ENCODE data around the gene VPS13D. TPM values are rescaled to one million over a fixed set of nuclear protein-coding genes. Genes with fewer than 3 reads are reported as not detected.

The VPS13D gene
- total RNA-seq, 2 donors from 2014 or later = 54.3 to 56.0 TPM

DNA sequence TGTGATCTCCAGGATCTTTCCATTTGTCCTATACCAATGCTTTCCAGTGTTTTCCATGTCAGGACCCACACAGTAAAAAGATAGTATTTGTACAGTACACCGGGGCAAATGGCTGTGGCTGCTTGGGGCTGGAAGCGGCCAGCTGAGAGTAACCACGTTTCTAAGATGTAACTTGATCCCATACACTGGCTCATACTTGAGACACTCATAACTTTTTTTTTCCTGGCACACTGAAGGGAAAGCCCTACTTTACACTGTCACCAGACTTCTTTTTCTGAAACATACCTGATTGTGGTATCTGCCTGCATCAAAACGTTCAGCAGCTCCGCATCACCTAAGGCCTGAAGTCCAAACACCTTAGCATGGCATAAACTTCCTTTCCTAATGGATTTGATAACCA is 21.6 kb downstream of the VPS13D start:
- intact Hi-C loops (cut with DNase I) = no loop called here
- H3K27me3 ChIP-seq = no peaks in the 10 kb centered on the region
- no peak overlapping the region for H3K4me3 ChIP-seq
- no peaks in the 10 kb centered on the region for H3K4me1 ChIP-seq
- TF ChIP-seq, protein P1, sequence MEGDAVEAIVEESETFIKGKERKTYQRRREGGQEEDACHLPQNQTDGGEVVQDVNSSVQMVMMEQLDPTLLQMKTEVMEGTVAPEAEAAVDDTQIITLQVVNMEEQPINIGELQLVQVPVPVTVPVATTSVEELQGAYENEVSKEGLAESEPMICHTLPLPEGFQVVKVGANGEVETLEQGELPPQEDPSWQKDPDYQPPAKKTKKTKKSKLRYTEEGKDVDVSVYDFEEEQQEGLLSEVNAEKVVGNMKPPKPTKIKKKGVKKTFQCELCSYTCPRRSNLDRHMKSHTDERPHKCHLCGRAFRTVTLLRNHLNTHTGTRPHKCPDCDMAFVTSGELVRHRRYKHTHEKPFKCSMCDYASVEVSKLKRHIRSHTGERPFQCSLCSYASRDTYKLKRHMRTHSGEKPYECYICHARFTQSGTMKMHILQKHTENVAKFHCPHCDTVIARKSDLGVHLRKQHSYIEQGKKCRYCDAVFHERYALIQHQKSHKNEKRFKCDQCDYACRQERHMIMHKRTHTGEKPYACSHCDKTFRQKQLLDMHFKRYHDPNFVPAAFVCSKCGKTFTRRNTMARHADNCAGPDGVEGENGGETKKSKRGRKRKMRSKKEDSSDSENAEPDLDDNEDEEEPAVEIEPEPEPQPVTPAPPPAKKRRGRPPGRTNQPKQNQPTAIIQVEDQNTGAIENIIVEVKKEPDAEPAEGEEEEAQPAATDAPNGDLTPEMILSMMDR (IDR thresholded peaks at IDR 0.05) = no peak
- no peak for DNase-seq
- H3K9me3 ChIP-seq = no peaks in the 10 kb centered on the region
- H3K9ac ChIP-seq (ENCODE audit: low read depth in 2 of 2, low read length in 2 of 2) = no peak overlapping the region
- H3K27ac ChIP-seq = no peak overlapping the region
- H3K36me3 ChIP-seq = no peaks in the 10 kb centered on the region

DNA sequence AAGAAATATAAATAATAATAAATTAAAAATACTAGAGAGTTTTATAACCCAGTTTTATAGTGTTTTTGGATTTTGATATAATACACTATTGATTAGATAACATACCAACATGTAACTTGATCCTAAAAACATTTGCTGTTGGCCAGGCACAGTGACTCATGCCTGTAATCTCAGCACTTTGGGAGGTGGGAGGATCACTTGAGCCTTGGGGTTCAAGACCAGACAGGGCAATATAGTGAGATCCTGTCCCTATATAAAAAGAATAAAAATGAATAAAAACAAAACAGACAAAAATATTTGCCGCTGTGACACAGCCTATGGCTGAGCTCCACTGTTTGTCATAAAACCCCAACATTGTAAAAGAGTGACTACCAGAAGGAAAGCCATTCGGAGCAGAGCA is 26.1 kb downstream of the VPS13D start:
- TF ChIP-seq, protein P1 (IDR thresholded peaks at IDR 0.05) = no peak
- intact Hi-C loops (cut with DNase I) = no loop called here
- no peaks in the 10 kb centered on the region for H3K4me1 ChIP-seq
- H3K9ac ChIP-seq (ENCODE audit: low read depth in 2 of 2, low read length in 2 of 2) = no peak overlapping the region
- H3K27me3 ChIP-seq = no peaks in the 10 kb centered on the region
- peaks cover 11% of the 10 kb centered on the region for H3K36me3 ChIP-seq
- H3K9me3 ChIP-seq = no peaks in the 10 kb centered on the region
- DNase-seq = no peak
- no peak overlapping the region for H3K27ac ChIP-seq
- H3K4me3 ChIP-seq = no peak overlapping the region

DNA sequence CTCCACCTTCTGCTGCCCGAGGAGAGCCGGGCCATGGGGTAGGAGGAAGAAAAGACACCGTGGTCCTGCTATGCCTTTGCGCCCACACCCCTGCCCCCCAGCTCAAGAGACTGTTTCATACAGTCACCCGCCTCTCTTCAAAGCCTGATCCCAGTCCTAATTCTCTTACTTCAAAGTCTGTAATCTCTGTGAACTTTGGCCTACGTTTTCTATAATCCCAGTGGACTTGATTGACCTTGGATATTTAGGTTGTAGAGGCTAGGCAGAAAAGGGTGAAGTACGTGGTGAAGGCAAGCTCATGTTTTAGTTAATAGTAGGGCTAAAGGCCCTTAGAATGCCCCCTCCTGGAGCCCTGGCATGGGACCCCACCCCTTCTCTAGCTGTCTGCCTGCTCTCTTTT is 28.4 kb downstream of the VPS13D start:
- Histone ChIP-seq H3K27me3 (no peaks in the 10 kb centered on the region), H3K4me1 (no peaks in the 10 kb centered on the region), H3K9me3 (no peaks in the 10 kb centered on the region), H3K9ac (ENCODE audit: low read depth in 2 of 2, low read length in 2 of 2) (no peak overlapping the region), H3K36me3 (peaks cover 23% of the 10 kb centered on the region), H3K27ac (no peak overlapping the region), H3K4me3 (no peak overlapping the region)
- TF ChIP-seq, protein P1 (IDR thresholded peaks at IDR 0.05) = no peak
- intact Hi-C loops (cut with DNase I) = no loop called here
- DNase-seq = no peak

DNA sequence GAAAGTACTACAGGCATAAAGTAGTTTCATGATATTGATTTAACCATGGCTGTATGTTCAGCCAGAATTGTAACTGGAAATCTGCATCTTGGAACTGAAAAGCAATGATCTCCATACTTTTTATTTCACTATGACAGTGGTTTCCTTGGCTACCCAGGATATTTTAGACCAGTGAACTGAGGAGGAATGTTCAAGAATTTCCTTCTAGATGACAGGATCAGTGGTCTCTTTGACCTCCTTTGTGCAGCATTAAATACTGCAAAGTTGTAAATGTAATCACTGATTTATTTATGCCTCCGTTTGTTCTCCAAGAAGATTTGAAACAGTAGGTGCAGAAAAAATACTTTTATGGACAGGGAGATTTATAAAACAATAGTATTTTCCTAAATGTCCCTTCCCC is 39.5 kb downstream of the VPS13D start:
- Histone ChIP-seq H3K9me3 (no peaks in the 10 kb centered on the region), H3K9ac (ENCODE audit: low read depth in 2 of 2, low read length in 2 of 2) (no peak overlapping the region), H3K4me1 (no peaks in the 10 kb centered on the region), H3K36me3 (peaks cover 21% of the 10 kb centered on the region), H3K27ac (no peak overlapping the region), H3K4me3 (no peak overlapping the region), H3K27me3 (no peaks in the 10 kb centered on the region)
- intact Hi-C loops (cut with DNase I) = no loop called here
- no peak for DNase-seq
- TF ChIP-seq, protein P1 (IDR thresholded peaks at IDR 0.05) = no peak

DNA sequence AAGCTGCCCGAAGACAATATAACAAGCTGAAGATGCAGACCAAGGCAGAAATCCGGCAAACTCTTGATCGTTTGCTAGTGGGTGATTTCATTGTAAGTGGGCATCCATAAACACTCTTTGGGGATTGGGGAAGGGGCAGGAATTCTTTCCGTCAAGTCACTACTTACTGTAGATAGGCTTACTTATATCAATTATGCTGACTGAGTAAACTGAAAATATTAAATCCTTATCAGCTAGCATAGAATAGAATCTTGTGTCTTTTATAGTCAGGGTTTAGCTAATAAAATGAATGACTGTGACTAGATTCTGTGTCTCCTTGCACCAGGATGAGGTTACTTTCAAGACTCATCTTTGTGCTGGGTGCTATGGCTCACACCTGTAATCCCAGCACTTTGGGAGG is 41.2 kb downstream of the VPS13D start:
- peaks cover 17% of the 10 kb centered on the region for H3K36me3 ChIP-seq
- H3K27me3 ChIP-seq = no peaks in the 10 kb centered on the region
- no peak overlapping the region for H3K4me3 ChIP-seq
- no peak overlapping the region for H3K9ac ChIP-seq (ENCODE audit: low read depth in 2 of 2, low read length in 2 of 2)
- intact Hi-C loops (cut with DNase I) = loop anchor here (5.0 kb wide), 1 partner anchor 386 kb away; no protein-coding TSS in a partner anchor
- no peaks in the 10 kb centered on the region for H3K9me3 ChIP-seq
- H3K27ac ChIP-seq = no peak overlapping the region
- H3K4me1 ChIP-seq = no peaks in the 10 kb centered on the region
- TF ChIP-seq, protein P1 (IDR thresholded peaks at IDR 0.05) = no peak
- no peak for DNase-seq

Data from colonic mucosa (tissue), 4 donors.